Psoas muscle (tissue), 8 donors: Measurements from ENCODE around the gene OR2C1. TPM values are rescaled to one million over a fixed set of nuclear protein-coding genes. Genes with fewer than 3 reads are reported as not detected.

Experiments used
- ATAC-seq, 4 donors: fragments of 200-7000 bp; cut with Tn5 transposase; one replicate each; pipeline ENCODE4 v1.9.1; 2020; ENCODE audit warnings: moderate library complexity in 3 of 4, mild to moderate bottlenecking in 2 of 4
- DNase-seq, 2 donors: peaks; one replicate each; pipeline ENCODE4 v3.0.0-alpha.2; 2020
- H3K27ac ChIP-seq: fragments of 200-600 bp; one replicate; pipeline ENCODE4 v1.8.0; 2022
- H3K27me3 ChIP-seq, 3 donors: fragments of 200-600 bp in 1 of 3; one replicate each; pipeline versions ENCODE4 v1.6.1 to v1.8.0; 2013 to 2022; ENCODE audit warnings: low read length in 2 of 3, mild to moderate bottlenecking in 2 of 3, moderate library complexity in 1 of 3; ENCODE audit not compliant: insufficient read depth in 3 of 3
- H3K36me3 ChIP-seq, 2 donors: fragments of 200-600 bp in 1 of 2; one replicate each; pipeline versions ENCODE4 v1.6.1 to v1.8.0; 2013 to 2022; ENCODE audit warnings: low read depth in 1 of 2, mild to moderate bottlenecking in 1 of 2, moderate library complexity in 1 of 2; ENCODE audit not compliant: insufficient read depth in 1 of 2
- H3K4me1 ChIP-seq: fragments of 200-600 bp; one replicate; pipeline ENCODE4 v1.8.0; 2022
- H3K4me3 ChIP-seq: fragments of 200-600 bp; one replicate; pipeline ENCODE4 v1.8.0; 2022; ENCODE audit warnings: mild to moderate bottlenecking
- H3K9me3 ChIP-seq: fragments of 200-600 bp; one replicate; pipeline ENCODE4 v1.8.0; 2022
- WGBS, 3 donors: extraction: QIAGEN DNeasy Blood & Tissue Kit; methylation state at CpG; one replicate each; pipeline versions ENCODE4 v1.1.6 to v1.1.7; 2013; 5-methylcytosine and 5-hydroxymethylcytosine counted together
- intact Hi-C, 2 donors: fragments of 100-400 bp; cut with DNase I; formaldehyde crosslinking; loops; one replicate each; pipeline versions ENCODE4 v1.11.0 to v1.14.2; 2022
- polyA plus RNA-seq, 3 donors: library from polyadenylated mRNA; stranded (reverse); fragments of 200-250 nt; gene quantifications; one replicate each; pipeline ENCODE4 v1.2.3, GENCODE V29; 2013
- total RNA-seq, 4 donors: library from RNA; stranded (reverse); fragmentation: NEBNext Ultra II Directional in 2 of 4; extraction: Animal tissue kit (Norgen Biotek cat#: 25700) in 2 of 4; gene quantifications; one replicate each; pipeline versions ENCODE4 v1.2.1 to v1.2.4, GENCODE V29; 2021 to 2023
- TF ChIP-seq, protein P1 (sequence below): fragments of 200-600 bp; IDR thresholded peaks from one replicate; pipeline ENCODE4 v1.8.0; 2022; ENCODE audit warnings: antibody characterized with exemption
- donor health status: healthy with polysubstance abuse.
- donor health status: DM: no; HTN: no; CAD: no; lungs with moderate emphysema.
- donor health status: Bipolar disorder and iron deficiency.
- donor health status: healthy.
- donor health status: DM: yes; HTN: yes; CAD: no.
- donor health status: DM: no; HTN: no; CAD: no.
- donor health status: DM: no; HTN: no; CAD: no.
- donor health status: DM: yes; HTN: yes; CAD: no.

OR2C1 gene
- total and polyA plus RNA-seq, 7 donors = not detected

DNA sequence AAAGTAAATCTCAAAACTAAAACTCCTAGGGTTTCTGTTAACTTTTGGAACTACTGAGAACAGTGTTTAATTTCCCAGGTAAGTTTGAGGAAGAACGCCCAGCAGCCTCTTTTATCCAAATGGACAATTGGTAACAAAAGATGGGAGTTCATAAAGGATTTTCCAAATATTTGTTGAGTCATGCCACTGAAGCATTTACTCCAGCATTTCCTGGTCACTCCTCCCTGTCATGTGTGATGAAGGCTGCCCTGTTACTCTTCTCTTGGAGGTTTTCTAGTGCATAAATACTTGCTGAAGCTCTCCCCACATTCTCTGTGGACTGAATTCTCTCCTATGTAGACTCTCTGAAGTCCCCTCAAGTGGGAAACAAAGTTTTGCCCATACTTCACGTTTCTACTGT, 33.9 kb upstream of the OR2C1 start:
- TF ChIP-seq, protein P1, sequence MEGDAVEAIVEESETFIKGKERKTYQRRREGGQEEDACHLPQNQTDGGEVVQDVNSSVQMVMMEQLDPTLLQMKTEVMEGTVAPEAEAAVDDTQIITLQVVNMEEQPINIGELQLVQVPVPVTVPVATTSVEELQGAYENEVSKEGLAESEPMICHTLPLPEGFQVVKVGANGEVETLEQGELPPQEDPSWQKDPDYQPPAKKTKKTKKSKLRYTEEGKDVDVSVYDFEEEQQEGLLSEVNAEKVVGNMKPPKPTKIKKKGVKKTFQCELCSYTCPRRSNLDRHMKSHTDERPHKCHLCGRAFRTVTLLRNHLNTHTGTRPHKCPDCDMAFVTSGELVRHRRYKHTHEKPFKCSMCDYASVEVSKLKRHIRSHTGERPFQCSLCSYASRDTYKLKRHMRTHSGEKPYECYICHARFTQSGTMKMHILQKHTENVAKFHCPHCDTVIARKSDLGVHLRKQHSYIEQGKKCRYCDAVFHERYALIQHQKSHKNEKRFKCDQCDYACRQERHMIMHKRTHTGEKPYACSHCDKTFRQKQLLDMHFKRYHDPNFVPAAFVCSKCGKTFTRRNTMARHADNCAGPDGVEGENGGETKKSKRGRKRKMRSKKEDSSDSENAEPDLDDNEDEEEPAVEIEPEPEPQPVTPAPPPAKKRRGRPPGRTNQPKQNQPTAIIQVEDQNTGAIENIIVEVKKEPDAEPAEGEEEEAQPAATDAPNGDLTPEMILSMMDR = no peak
- DNase-seq = no peak
- H3K27me3 ChIP-seq = no peaks in the 10 kb centered on the region
- 59 to 64% (median 64%) methylated on average over 2 of the region's 2 CpGs for WGBS, 3 donors
- H3K27ac ChIP-seq = no peak overlapping the region
- H3K4me1 ChIP-seq = no peaks in the 10 kb centered on the region
- intact Hi-C loops = no loop called here
- ATAC-seq = no peak
- no peak overlapping the region for H3K4me3 ChIP-seq
- peaks cover 86% of the 10 kb centered on the region for H3K9me3 ChIP-seq
- peaks cover 17 to 18% of the 10 kb centered on the region in 2 donors for H3K36me3 ChIP-seq

DNA sequence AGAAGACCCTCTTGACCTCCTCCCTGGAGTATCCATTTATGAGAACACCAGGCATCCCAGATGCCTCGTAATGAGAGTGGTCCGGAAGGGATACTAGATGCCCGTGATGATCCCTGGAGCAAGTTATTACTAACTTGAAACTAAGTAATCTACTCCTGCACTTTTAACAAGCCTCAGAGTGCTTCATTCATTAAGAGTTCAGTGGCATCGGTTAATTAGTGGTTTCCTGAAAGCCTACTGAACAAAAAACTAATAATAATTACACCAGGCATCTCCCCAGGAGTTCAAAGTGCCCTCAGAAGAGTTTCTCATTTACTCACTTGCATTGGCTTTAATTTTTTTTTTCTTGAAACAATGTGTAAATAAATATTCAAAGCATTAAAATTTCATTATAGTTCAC, 28.2 kb upstream of the OR2C1 start:
- no peak for ATAC-seq
- WGBS, 3 donors = 78 to 85% (median 82%) methylated on average over 4 of the region's 4 CpGs
- Histone ChIP-seq H3K36me3 (no peaks in the 10 kb centered on the region), H3K4me1 (no peaks in the 10 kb centered on the region), H3K9me3 (peaks cover 30% of the 10 kb centered on the region), H3K27me3 (no peaks in the 10 kb centered on the region), H3K4me3 (no peak overlapping the region), H3K27ac (no peak overlapping the region)
- intact Hi-C loops = no loop called here
- TF ChIP-seq, protein P1 = no peak
- no peak for DNase-seq

DNA sequence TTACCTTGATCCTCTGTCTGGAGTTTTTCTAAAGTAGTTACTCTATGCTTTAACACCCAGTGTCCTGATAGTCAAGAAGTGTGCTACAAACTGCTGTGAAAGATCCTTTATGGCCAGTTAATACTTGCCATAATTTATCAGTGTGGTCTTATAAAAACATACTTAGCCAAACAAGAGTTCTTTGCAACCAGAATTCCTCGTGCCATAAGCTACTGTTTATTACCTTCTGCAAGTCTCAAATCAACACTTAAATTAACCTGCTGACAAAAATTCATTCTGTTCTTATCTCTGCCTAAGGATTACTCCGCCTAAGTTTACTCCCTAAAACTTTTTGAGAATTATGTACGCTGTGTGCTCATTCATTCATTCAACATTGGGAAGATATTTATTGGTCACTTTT, 27.6 kb upstream of the OR2C1 start:
- DNase-seq (no peak), ATAC-seq (no peak)
- TF ChIP-seq, protein P1 = no peak
- H3K4me1 ChIP-seq = no peaks in the 10 kb centered on the region
- H3K36me3 ChIP-seq = no peaks in the 10 kb centered on the region
- no peak overlapping the region for H3K27ac ChIP-seq
- peaks cover 24% of the 10 kb centered on the region for H3K9me3 ChIP-seq
- intact Hi-C loops = no loop called here
- WGBS, 3 donors = 45 to 54% (median 49%) methylated on average over 3 of the region's 3 CpGs
- H3K4me3 ChIP-seq = no peak overlapping the region
- no peaks in the 10 kb centered on the region for H3K27me3 ChIP-seq

DNA sequence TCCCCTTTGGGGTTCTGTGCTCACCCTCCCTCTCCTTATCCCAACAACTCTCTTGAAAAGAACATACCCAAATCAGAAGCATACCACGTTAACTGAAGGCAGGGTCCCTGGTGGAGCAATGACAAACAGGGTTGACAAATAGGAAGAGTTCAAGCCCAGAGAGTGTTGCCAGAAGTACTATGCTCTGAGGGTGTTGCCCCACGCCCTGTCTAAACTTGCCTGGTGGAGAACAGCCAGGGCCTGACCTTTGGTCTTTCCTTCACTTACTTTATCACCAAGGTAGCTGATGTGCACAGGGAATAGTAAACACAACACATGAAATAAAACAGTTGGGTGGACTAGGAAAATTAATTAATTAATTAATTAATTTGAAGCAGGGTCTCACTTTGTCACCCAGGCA, 27.0 kb upstream of the OR2C1 start:
- no peak for DNase-seq
- Histone ChIP-seq H3K36me3 (no peaks in the 10 kb centered on the region), H3K4me1 (no peaks in the 10 kb centered on the region), H3K4me3 (no peak overlapping the region), H3K27ac (no peak overlapping the region), H3K9me3 (peaks cover 21% of the 10 kb centered on the region), H3K27me3 (no peaks in the 10 kb centered on the region)
- intact Hi-C loops = no loop called here
- no peak for ATAC-seq
- WGBS, 3 donors = 43 to 61% (median 50%) methylated on average over 2 of the region's 2 CpGs
- TF ChIP-seq, protein P1 = no peak

DNA sequence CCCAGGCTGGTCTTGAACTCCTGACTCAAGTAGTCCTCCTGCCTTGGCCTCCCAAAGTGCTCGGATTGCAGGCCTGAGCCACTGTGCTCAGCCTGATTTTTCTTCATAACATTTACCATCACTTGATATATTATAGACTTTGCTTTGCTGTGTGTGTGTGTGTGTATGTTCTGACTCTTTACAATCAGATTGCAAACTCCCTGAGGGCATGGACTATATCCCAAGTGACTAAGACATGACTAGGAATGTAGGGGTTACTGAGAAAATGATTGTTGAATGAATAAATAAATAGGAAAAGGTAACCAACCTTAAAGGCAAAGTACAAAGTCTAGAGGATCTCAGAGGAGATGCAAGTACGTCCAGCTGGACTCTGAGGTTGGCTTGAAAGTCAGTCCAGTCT, 9.6 kb upstream of the OR2C1 start:
- Histone ChIP-seq H3K27ac (no peak overlapping the region), H3K4me3 (no peak overlapping the region), H3K4me1 (no peaks in the 10 kb centered on the region), H3K36me3 (no peaks in the 10 kb centered on the region), H3K27me3 (peaks cover 0 to 3% (median 0%) of the 10 kb centered on the region in 3 donors), H3K9me3 (peaks cover 5% of the 10 kb centered on the region)
- DNase-seq (no peak), ATAC-seq (no peak)
- TF ChIP-seq, protein P1 = no peak
- 53 to 69% (median 53%) methylated on average over 2 of the region's 2 CpGs for WGBS, 3 donors
- intact Hi-C loops = no loop called here
